ENCODE measurements around the gene SFXN3. TPM values are rescaled to one million over a fixed set of nuclear protein-coding genes. Genes with fewer than 3 reads are reported as not detected.

Gene SFXN3
- total RNA-seq, 1 donor from 2014 or later, result 15.3 TPM

GRCh38 chr10:101001659-101002035 lies 29.4 kb upstream of the SFXN3 start:
- Mint-ChIP-seq H3K9me3 (no peaks in the 10 kb centered on the region), H3K27me3 (no peaks in the 10 kb centered on the region), H3K4me1 (ENCODE audit: unreplicated experiment) (peaks cover 10% of the 10 kb centered on the region), H3K27ac (no peak overlapping the region), H3K4me3 (peak overlapping the region; percentile 90), H3K36me3 (peaks cover 4% of the 10 kb centered on the region)
- DNase-seq (ENCODE audit: extremely low spot score, unreplicated experiment), result no peak
- TF ChIP-seq CTCF (conservative IDR thresholded peaks at IDR 0.05), result no peak

GRCh38 chr10:101002456-101002855 lies 28.6 kb upstream of the SFXN3 start:
- Mint-ChIP-seq H3K36me3 (peaks cover 4% of the 10 kb centered on the region), H3K4me3 (no peak overlapping the region), H3K27me3 (no peaks in the 10 kb centered on the region), H3K9me3 (no peaks in the 10 kb centered on the region), H3K27ac (no peak overlapping the region), H3K4me1 (ENCODE audit: unreplicated experiment) (peaks cover 10% of the 10 kb centered on the region)
- TF ChIP-seq CTCF (conservative IDR thresholded peaks at IDR 0.05), result no peak
- no peak for DNase-seq (ENCODE audit: extremely low spot score, unreplicated experiment)

- H3K4me3 Mint-ChIP-seq, result no peak overlapping the region
- no peaks in the 10 kb centered on the region for H3K9me3 Mint-ChIP-seq
- no peak for TF ChIP-seq CTCF (conservative IDR thresholded peaks at IDR 0.05)
- no peak for DNase-seq (ENCODE audit: extremely low spot score, unreplicated experiment)
- no peaks in the 10 kb centered on the region for H3K27me3 Mint-ChIP-seq
- H3K27ac Mint-ChIP-seq, result no peak overlapping the region
- peaks cover 7% of the 10 kb centered on the region for H3K4me1 Mint-ChIP-seq (ENCODE audit: unreplicated experiment)
- H3K36me3 Mint-ChIP-seq, result peaks cover under 1% of the 10 kb centered on the region
Observed at GRCh38 chr10:101003639-101004206, 27.3 kb upstream of the SFXN3 start.

GRCh38 chr10:101005361-101005760 lies 25.7 kb upstream of the SFXN3 start:
- H3K4me1 Mint-ChIP-seq (ENCODE audit: unreplicated experiment), result peaks cover 6% of the 10 kb centered on the region
- H3K9me3 Mint-ChIP-seq, result no peaks in the 10 kb centered on the region
- no peak for TF ChIP-seq CTCF (conservative IDR thresholded peaks at IDR 0.05)
- H3K27me3 Mint-ChIP-seq, result no peaks in the 10 kb centered on the region
- H3K36me3 Mint-ChIP-seq, result no peaks in the 10 kb centered on the region
- no peak for DNase-seq (ENCODE audit: extremely low spot score, unreplicated experiment)
- H3K27ac Mint-ChIP-seq, result no peak overlapping the region
- no peak overlapping the region for H3K4me3 Mint-ChIP-seq

- H3K4me3 Mint-ChIP-seq, result no peak overlapping the region
- peaks cover 3% of the 10 kb centered on the region for H3K4me1 Mint-ChIP-seq (ENCODE audit: unreplicated experiment)
- H3K27ac Mint-ChIP-seq, result no peak overlapping the region
- TF ChIP-seq CTCF (conservative IDR thresholded peaks at IDR 0.05), result no peak
- no peaks in the 10 kb centered on the region for H3K27me3 Mint-ChIP-seq
- DNase-seq (ENCODE audit: extremely low spot score, unreplicated experiment), result no peak
- H3K9me3 Mint-ChIP-seq, result no peaks in the 10 kb centered on the region
- H3K36me3 Mint-ChIP-seq, result no peaks in the 10 kb centered on the region
Observed at GRCh38 chr10:101005869-101006567, 25.0 kb upstream of the SFXN3 start.

Data from type B pancreatic cell (in vitro differentiated cells).